ENCODE results near the gene GBX2.
A peak's percentile ranks its signal among the peaks of the same experiment; 100 is the strongest.

DNA sequence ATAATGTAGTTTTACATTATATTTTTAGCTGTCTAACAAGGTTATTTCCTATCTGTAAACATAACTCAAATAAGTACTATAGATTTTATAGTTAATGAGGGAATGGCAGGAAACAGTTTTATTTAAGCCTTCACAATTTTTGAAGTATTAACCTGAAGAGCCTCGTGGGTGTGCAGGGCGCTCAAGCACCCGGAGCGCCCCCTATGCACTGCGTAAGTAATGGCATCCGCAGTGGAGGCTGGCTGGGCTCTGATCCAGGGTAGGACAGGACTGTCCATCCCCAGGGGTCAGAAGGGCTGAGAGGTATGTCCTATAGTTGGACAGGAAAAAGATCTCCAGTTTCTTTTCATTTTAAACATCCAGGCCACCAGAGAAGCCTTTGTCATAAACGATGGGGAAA is 8.2 kb upstream of the GBX2 start:
- TF ChIP-seq, protein P1, sequence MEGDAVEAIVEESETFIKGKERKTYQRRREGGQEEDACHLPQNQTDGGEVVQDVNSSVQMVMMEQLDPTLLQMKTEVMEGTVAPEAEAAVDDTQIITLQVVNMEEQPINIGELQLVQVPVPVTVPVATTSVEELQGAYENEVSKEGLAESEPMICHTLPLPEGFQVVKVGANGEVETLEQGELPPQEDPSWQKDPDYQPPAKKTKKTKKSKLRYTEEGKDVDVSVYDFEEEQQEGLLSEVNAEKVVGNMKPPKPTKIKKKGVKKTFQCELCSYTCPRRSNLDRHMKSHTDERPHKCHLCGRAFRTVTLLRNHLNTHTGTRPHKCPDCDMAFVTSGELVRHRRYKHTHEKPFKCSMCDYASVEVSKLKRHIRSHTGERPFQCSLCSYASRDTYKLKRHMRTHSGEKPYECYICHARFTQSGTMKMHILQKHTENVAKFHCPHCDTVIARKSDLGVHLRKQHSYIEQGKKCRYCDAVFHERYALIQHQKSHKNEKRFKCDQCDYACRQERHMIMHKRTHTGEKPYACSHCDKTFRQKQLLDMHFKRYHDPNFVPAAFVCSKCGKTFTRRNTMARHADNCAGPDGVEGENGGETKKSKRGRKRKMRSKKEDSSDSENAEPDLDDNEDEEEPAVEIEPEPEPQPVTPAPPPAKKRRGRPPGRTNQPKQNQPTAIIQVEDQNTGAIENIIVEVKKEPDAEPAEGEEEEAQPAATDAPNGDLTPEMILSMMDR (IDR thresholded peaks at IDR 0.05; ENCODE audit: borderline replicate concordance, extremely low read depth, low read length, poor library complexity, severe bottlenecking), result peak; percentile 71
- TF ChIP-seq EZH2 (IDR thresholded peaks at IDR 0.05; ENCODE audit: borderline replicate concordance, low read depth, low read length, severe bottlenecking), result no peak

Measured in DND-41 (cell line).